ENCODE data around the gene POFUT1.
"Not testable (repeated sequence)": the region's sequence is repeated elsewhere in the genome, so short reads cannot be mapped to it uniquely, and the experiment has no call there.

POFUT1 gene

DNA sequence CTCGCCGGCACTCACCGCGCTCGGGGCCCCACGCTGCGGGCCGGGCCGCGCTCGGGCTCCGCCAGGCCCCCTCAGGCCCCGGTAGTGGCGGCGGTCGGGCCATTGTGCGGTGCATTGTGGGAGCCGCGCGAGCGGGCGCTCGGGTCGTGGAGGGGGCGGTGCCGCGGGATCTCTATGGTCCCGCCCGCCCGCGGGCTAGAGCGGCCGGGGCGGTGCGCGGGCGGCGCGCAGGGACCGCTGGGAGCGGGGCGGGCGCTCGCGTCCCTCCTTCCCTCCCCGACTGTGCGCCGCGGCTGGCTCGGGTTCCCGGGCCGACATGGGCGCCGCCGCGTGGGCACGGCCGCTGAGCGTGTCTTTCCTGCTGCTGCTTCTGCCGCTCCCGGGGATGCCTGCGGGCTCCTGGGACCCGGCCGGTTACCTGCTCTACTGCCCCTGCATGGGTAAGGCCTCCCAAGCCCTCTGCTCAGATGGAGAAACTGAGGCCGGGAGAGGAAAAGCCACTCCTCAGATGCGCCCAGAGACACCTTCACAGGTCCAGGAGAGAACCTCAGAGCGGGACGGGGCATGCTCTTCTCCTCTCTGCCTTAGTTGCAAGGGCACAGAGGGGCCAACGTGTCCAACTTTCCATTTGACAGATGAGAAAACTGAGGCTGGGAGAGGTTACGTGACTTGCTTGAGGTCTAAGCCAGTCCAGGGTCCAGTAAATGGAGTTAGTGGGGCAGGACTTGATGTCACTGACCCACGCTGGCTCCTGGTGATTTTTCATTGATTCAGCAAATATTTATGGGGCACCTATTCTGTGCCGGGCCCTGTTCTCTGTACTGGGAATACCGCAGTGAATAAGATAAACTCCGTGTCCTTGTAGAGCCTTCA lies at the start of gene POFUT1, which contains the start of gene PLAGL2:
POFUT1 (plus strand) TSS at position 255 of the 873 bp plus-strand sequence; CDS start at position 317, 62 bp downstream.
PLAGL2 (minus strand) TSS at position 118 of the 873 bp plus-strand sequence. CDS start 5,565 bp downstream, outside the sequence.
- no peak for DNase-seq

DNA sequence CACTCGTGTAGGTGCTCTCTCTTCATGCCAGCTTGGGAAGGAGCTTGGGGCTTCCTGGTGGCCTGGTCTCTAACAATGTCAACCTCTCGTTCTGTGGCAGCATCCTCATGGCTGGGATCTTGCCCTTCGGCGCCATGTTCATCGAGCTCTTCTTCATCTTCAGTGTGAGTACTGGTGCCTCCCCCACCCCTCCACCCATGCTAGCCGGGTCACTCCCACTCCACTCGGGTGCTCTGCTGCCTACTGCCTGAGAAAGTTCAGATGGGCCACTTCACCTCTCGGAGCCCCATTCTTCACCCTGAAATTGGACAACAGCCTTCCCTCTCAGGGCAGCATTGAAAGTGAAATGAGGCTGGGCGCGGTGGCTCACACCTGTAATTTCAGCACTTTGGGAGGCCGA lies 49.3 kb upstream of the POFUT1 start:
- no peak for DNase-seq

DNA sequence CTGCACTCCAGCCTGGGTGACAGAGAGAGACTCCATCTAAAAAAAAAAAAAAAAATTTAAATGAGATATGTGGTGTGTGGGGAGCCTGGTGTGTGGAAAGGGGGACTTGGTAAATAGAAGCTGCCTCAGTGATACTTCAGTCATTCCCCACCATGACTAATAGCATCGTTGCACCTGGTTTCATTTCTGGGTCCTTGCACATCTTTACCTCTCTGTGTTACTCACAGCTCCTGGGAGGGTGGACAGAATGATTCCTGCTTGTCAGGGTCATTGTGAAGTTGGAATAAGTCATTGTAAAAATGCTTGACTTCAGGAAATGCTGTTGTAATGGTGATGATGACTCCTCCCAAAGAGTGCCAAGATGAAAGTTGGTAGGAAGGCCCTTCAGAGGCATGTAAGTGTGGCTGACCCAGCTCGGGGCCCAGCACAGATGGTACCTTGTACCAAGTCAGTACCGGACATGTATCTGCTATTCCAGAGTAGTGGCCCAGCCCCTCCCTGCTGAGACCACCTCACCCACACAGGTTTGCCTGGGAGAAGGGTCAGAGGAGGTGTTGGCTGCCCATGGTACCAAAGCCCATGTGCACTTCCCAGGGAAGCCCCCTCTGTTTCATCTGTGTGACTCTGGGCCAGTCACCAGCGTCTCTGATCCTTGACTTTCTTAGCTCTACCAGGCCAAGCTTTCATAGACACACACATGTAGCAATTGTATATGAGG lies 48.6 kb upstream of the POFUT1 start:
- no peak for DNase-seq

DNA sequence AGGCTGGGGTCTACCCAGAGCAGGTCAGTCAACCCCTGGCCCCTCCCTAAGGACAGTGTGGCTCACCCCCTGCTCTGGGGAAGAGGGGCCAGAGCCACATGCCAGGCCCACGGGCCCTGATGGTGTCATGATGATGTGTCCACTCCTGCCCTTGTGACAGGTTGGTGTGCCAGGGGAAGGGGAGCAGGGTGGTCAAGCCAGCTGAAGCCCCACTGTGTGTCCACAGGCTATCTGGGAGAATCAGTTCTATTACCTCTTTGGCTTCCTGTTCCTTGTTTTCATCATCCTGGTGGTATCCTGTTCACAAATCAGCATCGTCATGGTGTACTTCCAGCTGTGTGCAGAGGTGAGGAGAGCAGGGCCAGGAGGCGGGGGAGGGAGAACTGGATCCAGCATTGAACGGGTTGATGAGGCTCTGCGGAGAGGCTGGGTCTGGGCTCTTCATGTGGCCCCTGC lies 47.9 kb upstream of the POFUT1 start:
- DNase-seq = no peak

DNA sequence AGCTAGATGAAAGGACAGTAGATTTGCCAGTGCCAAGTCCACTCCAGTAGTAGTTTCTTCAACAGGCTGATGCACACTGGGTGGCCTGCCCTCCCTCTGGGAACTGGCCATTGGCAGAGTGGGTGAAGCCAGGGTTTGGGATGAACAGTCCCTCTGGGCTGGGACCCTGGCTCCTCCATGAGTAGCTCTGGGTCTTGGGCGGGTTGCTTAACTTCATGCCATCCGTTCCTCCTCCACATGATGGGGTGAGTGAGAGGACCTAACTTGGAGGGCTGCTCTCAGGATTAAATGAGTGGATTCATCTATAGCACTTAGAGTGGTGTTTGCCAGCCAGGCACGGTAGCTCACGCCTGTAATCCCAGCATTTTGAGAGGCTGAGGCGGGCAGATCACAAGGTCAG lies 47.3 kb upstream of the POFUT1 start:
- DNase-seq = no peak

DNA sequence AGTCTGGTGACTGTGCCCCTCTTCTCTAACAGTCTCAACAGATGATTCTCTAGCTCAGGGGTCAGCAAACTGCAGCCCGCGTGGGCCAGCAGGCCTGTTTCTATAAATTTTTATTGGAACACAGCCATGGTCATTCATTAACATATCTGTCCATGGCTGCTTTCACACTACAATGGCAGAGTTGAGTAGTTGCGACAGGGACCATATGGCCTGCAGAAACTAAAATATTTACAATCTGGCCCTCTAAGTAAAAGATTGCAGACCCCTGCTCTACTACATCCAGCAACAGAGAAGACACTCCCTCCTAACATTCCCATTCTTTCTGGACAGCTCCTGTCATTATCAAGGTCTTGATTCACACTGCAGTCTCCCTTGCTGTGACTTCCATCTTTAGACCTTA lies 45.3 kb upstream of the POFUT1 start:
- DNase-seq = no peak

DNA sequence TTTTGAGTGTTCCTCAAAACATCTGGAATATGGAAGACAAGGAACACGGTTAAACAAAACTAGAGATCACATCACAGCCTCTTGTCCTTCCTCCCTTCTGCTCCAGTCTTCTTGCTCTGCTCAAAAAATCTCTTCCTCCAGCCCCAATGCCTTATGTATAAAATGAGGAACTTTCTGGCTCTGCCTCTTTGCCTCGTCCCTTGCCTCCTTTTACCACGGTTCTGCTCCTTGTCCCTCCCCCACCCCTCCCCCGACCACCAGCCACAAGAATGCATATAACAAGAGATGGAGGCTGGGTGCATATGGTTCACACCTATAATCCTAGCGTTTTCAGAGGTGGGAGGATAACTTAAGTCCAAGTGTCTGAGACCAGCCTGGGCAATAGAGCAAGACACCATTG lies 43.7 kb upstream of the POFUT1 start:
- DNase-seq = no peak

DNA sequence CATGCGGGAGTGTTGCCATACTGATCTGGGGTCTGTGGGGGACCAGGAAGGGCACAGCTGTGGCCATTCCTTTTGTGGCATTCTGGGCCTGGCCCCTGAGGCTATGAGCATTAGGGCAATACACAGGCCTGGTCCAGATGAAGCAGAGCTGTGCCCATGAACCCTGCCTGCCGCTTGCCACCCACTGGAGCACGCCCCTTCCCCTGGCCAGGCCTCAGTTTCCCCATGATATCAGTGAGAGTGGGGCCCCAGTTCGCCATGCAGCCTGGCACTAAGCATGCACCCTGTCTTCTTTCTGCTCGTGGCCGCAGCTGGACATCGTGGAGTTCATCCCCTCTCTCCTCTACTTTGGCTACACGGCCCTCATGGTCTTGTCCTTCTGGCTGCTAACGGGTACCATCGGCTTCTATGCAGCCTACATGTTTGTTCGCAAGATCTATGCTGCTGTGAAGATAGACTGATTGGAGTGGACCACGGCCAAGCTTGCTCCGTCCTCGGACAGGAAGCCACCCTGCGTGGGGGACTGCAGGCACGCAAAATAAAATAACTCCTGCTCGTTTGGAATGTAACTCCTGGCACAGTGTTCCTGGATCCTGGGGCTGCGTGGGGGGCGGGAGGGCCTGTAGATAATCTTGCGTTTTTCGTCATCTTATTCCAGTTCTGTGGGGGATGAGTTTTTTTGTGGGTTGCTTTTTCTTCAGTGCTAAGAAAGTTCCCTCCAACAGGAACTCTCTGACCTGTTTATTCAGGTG lies 42.5 kb upstream of the POFUT1 start:
- DNase-seq = no peak

DNA sequence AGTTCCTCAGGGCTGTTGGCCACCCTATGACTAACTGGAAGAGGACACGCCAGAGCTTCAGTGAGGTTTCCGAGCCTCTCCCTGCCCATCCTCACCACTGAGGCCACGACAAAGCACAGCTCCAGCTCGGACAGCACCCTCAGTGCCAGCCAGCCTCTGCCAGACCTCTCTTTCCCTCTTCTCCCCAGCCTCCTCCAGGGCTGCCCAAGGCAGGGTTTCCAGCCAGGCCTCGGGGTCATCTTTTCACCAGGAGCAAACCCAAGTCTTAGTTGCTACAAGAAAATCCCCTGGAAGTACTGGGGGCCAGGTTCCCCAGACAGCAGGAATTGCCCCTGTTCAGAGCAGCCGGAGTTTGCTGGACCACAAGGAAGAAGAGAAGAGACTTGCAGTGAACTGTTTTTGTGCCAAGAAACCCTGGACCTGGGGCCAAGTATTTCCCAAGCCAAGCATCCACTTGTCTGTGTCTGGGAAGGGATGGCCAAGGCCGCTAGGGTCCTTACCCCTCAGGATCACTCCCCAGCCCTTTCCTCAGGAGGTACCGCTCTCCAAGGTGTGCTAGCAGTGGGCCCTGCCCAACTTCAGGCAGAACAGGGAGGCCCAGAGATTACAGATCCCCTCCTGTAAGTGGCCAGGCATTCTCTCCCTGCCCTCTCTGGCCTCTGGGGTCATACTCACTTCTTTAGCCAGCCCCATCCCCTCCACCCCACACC lies 41.7 kb upstream of the POFUT1 start:
- DNase-seq = no peak

DNA sequence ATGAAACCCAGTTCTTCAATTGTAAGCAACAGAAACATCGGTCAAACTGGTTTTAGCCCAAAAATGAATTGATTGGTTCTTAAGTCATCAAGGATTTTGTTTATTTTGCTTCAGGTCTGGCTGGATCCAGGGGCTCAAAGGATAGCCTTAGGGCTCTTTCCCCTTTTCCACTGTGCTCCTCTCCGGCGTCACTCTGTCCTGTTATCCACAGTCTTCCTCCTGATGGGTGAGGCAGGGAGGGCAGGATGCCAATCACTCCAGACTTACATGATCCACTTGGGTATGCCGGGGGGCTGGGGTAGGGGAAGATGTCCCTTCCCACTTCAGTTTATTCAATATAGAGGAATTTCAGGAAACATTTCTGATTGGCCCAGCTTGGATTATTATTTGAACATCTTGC lies 40.1 kb upstream of the POFUT1 start:
- no peak for DNase-seq

DNA sequence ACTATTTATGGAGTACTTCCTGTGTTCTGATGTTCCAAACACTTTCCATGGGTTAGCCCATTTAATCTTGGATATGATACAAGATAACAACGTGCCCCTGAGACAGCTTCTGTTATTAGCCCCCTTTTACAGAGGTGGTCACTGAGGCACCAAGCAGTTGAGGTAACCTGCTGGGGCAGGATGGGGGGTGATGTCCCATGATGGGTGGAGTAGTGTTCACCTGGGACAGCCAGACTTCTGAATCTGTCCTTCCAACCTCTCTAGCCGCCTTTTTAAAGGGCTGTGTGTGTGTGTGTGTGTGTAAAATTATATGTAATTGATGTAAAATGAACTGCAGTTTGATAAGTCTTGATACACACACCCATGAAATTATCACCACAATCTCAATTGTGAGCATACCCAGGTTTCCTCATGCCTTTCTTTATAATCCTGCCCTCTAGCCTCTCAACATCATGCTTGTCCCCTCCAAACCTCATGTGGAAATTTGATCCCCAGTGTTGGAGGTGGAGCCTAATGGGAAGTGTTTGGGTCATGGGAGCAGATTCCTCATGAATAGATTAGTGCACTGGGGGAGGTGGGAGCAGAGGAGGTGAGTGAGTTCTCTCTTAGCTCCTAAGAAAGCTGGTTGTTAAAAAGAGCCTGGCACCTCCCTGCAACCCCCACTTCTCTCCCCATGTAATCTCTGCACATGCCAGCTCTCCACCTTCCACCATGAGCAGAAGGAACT lies 39.3 kb upstream of the POFUT1 start:
- no peak for DNase-seq

DNA sequence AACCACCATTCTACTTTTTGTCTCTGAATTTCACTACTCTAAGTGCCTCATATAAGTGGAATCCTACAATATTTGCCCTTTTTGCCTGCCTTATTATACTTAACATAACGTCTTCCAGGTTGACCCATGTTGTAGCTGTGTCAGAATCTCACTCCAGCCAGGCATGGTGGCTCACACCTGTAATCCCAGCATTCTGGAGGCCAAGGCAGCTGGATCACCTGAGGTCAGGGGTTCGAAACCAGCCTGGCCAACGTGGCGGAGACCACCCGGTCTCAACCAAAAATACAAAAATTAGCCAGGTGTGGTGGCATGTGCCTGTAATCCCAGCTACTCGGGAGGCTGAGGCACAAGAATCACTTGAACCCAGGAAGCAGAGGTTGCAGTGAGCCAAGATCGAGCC lies 30.0 kb upstream of the POFUT1 start:
- DNase-seq = not testable (repeated sequence)

DNA sequence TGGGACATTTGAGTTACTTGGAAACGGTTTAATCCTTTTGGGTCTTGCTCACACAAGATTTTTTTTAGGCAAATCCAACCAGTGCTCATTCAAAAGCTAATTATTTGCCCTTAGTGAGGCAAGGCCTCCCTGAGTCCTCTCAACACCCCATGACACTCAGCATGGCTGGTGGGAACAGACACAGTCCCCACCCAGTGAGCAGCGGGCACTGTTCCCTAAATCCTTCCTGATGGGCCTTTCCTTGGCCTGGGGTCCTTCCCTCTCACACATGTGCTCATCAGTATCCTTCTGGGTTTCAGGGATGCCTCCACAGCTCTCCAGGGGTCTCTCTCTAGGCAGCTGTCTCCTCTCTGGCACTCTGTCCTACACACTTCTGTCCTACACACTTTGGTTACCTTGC lies 28.2 kb upstream of the POFUT1 start:
- DNase-seq = no peak

DNA sequence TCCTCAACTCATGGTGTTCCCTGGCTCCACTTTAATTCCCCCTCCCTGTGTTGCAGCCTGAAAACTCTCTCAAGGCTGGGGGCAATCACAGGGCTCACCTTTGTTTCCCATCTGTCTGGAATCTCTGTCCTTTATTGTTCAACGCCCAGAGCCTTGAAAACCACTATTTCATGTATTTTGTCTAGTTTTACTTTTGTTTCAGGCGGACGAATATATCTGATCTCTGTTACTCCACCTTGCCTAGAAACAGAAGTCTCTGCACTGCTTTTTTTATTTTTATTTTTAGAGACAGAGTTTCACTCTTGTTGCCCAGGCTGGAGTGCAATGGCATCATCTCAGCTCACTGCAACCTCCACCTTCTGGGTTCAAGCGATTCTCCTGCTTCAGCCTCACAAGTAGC lies 27.7 kb upstream of the POFUT1 start:
- no peak for DNase-seq

DNA sequence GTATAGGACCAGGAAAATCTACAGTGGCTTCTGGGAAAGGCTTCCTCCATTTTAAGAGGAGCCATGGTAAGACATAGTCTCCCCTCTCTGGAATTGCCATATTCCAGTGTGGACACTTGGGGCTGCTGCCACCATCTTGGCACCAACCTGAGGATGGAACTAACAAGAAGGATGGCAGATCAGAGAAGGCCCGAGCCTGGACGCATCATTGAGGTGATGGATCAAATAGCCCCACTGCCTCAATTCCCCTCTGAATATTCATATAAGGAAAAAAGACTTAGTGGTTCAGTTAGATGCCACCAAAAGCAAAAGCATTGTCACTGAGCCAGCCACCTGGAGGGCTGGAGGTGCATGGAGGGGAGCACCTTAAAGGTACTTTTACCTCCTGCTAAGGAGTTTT lies 26.1 kb upstream of the POFUT1 start:
- DNase-seq = no peak

DNA sequence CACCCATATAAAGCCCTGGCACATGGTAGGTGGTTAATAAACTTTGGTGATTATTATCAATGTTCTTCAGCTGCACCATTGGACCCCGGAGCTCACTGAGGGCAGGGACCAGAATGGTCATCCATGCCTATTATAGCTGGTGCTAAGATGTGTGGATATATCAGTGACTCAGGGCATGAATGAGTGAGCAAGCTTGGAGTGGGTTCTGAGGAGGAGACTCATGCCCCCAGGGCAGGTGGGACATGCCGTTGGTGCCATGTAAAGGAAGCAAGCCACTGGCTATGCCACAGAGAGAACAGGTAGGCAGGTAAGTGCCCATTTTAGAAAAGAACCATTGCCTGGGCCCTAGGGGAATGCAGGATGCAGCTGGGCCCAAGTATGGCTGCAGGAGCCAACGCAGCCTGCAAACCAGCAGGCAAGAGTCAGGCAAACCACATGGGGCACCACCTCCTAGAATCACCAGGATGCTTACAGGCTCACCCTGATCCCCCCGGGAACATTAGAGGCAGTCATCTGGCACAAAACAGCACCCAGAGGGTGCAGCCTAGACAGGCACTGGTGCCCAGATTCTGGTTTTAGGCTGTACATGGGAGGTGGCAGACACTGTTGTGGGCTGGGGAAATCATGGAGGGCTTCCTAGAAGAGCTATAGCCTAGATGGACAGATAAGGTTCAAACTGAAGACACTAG lies 23.6 kb upstream of the POFUT1 start:
- no peak for DNase-seq

DNA sequence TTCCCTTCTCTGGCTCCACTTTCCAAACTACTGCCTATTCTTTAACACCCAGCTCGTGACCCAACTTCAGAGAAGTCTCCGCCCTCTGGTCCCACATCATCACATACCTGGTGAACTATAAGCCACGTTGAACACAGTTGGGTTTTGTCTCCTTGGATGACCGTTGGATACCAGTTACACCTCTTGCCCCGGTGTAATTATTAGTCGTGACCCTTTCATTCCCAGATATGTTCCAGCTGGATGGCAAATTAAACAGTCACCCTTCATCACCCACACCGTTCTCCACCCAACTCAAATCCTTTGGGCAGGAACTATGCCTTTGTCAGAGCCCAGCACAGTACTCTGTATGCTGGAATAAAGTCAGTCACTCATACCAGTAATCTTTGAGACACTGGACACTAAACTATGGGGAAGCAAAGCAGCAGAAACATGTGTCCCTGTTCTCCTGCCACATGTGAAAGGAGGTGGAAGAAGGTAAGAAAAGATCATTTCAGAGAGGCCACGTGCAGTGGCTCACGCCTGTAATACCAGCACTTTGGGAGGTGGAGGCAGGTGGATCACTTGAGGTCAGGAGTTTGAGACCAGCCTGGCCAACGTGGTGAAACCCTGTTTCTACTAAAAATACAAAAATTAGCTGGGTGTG lies 22.6 kb upstream of the POFUT1 start:
- DNase-seq = no peak

DNA sequence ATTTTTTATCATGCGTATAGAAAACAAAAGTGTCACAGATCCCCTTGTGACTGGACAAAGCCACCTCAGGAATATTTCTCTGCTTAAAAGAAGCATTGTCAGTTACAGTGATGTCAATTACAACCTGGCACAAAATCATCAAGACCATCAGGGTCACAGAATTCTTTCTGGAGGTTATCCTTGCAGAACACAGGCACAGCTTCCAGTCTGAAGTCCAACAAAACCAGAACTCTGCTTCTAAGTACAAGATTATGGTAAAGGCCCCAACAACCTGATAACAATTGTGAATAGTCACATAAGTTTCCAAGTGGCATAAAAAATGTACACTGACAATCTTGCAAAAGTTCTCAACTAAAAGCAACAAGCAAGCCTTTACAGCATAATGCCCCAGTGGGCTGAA lies 21.2 kb upstream of the POFUT1 start:
- no peak for DNase-seq

DNA sequence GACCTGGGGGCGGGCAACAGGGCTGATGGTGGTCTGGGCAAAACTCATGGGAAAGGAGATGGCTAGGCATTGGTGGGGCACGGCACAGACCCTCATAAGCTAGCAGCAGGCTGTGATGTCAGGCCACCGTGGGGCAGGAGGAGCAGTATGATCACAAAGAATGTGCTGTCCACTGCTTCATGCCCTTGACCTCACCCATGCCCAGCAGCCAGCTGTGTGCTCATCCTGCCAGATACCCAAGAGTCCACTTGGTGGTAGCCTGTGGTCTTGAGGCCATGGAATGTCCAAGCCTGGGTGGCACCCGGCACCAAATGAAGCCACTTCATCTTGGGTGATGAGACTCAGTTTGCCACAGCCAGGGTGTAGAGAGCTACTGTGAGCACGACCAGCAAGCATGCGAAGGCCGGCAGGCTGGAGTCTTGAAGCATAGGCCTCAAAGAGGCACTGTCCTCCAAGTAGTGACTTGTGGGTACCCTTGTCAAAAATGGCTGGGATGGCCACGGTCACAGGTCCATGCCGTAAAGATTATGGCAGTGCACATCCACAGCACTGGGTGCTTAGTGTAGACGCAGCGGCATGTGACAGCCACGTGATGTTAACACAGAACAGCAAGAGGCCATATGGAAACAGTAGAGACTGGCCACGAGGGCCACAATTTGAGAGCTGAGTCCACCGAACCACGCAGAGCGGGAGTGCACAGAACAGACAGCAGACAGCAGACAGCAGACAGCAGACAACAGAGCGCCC lies 19.1 kb upstream of the POFUT1 start:
- no peak for DNase-seq

DNA sequence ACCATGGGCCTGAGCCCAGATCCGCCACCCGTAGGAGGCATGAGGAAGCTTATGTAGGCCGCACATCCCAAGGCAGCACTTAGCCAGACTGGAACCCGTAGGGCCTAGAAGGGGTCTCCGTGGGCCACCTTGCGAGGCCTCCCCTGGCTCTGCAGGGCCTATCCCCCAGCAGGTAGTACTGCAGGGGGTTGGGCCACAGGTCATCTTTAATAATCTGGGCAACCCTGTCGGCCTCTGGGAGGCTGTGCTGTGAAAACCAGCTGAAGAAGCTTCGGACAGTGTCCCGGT lies 18.6 kb upstream of the POFUT1 start:
- no peak for DNase-seq

All from SIG-M5 (cell line).